ENCODE data around the gene SUSD1.

SUSD1 gene

GRCh38 chr9:112174965-112175795, at the start of gene SUSD1:
TSS of gene SUSD1 (minus strand) at chr9:112175297. CDS start at chr9:112175235, 62 bp downstream.
- TF ChIP-seq, protein P1, sequence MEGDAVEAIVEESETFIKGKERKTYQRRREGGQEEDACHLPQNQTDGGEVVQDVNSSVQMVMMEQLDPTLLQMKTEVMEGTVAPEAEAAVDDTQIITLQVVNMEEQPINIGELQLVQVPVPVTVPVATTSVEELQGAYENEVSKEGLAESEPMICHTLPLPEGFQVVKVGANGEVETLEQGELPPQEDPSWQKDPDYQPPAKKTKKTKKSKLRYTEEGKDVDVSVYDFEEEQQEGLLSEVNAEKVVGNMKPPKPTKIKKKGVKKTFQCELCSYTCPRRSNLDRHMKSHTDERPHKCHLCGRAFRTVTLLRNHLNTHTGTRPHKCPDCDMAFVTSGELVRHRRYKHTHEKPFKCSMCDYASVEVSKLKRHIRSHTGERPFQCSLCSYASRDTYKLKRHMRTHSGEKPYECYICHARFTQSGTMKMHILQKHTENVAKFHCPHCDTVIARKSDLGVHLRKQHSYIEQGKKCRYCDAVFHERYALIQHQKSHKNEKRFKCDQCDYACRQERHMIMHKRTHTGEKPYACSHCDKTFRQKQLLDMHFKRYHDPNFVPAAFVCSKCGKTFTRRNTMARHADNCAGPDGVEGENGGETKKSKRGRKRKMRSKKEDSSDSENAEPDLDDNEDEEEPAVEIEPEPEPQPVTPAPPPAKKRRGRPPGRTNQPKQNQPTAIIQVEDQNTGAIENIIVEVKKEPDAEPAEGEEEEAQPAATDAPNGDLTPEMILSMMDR (IDR thresholded peaks at IDR 0.05; ENCODE audit: low read depth, low read length, missing control alignments) = no peak
- H3K4me3 ChIP-seq (replicated peaks; ENCODE audit: low read depth, low read length) = peak within 1 kb of the TSS; percentile 46
- DNase-seq (ENCODE audit: extremely low read depth, low read depth) = no peak

GRCh38 chr9:112224401-112225289, 49.5 kb upstream of the SUSD1 start:
- DNase-seq (ENCODE audit: extremely low read depth, low read depth) = peak; percentile 11
- no peak overlapping the region for H3K4me3 ChIP-seq (replicated peaks; ENCODE audit: low read depth, low read length)
- TF ChIP-seq, protein P1 (IDR thresholded peaks at IDR 0.05; ENCODE audit: low read depth, low read length, missing control alignments) = no peak

DNA sequence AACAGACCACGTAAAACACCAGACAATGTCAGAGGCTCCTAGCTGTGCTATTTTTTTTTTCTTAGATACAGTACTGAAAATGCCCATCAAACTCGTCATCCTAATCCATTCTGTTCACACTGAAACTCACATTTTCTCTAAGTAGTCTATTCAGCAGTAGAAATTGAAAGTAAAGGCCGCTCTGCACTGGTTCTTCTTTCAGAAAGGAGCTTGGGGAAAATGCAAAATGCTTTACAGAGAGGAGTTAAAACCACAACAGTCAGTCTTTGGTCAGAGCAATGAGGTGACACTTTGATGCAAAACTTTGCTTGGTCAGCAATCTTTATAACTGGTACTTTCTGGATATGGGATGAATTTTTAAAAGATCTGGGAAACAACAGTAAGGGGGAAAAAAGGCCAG, 43.8 kb upstream of the SUSD1 start:
- TF ChIP-seq, protein P1 (IDR thresholded peaks at IDR 0.05; ENCODE audit: low read depth, low read length, missing control alignments) = no peak
- no peak overlapping the region for H3K4me3 ChIP-seq (replicated peaks; ENCODE audit: low read depth, low read length)
- no peak for DNase-seq (ENCODE audit: extremely low read depth, low read depth)

DNA sequence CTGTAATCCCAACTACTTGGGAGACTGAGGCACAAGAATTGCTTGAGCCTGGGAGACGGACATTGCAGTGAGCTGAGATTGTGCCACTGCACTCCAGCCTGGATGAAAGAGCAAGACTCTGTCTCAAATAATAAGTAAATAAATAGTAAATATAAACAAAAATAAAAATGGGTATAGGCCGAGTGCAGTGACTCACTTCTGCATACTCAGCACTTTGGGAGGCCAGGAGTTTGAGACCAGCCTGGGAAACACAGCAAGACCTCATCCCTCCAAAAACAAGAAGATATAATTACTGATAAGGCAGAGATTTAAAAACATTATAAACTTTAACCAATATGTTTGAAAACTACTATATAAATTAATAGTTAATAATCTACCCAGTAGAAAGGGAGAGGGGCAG, 37.8 kb upstream of the SUSD1 start:
- TF ChIP-seq, protein P1 (IDR thresholded peaks at IDR 0.05; ENCODE audit: low read depth, low read length, missing control alignments) = no peak
- no peak overlapping the region for H3K4me3 ChIP-seq (replicated peaks; ENCODE audit: low read depth, low read length)
- DNase-seq (ENCODE audit: extremely low read depth, low read depth) = no peak

DNA sequence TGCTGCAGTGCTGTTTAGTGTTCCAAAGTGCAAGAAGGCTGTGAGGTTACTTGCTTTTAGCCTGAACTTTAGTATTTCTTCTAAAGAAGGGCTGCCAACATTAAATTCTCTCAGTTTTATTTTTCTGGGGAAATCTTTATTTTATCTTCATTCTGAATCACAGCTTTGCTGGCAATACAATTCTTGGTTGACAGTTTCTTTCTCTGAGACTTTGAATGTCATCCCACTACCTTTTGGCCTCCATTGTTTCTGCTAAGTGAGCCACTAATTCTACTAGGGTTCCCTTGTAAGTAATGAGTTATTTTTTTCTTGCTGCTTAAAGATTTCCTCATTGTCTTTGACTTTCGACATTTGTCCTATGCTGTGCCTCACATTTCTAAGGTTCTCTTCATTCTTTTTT, 32.4 kb upstream of the SUSD1 start:
- no peak overlapping the region for H3K4me3 ChIP-seq (replicated peaks; ENCODE audit: low read depth, low read length)
- TF ChIP-seq, protein P1 (IDR thresholded peaks at IDR 0.05; ENCODE audit: low read depth, low read length, missing control alignments) = no peak
- no peak for DNase-seq (ENCODE audit: extremely low read depth, low read depth)

- no peak overlapping the region for H3K4me3 ChIP-seq (replicated peaks; ENCODE audit: low read depth, low read length)
- TF ChIP-seq, protein P1 (IDR thresholded peaks at IDR 0.05; ENCODE audit: low read depth, low read length, missing control alignments) = no peak
- DNase-seq (ENCODE audit: extremely low read depth, low read depth) = no peak
Observed at GRCh38 chr9:112203536-112203935, 28.4 kb upstream of the SUSD1 start.
